ENCODE data around the gene RPP30.
A peak's percentile ranks its signal among the peaks of the same experiment; 100 is the strongest.
"Not testable (repeated sequence)": the region's sequence is repeated elsewhere in the genome, so short reads cannot be mapped to it uniquely, and the experiment has no call there.

The RPP30 gene

GRCh38 chr10:90887555-90887954 lies 15.8 kb downstream of the RPP30 start:
- Mint-ChIP-seq H3K4me1 (ENCODE audit: low read depth in 2 of 2) (peaks cover 2 to 18% of the 10 kb centered on the region in 2 donors), H3K36me3 (ENCODE audit: insufficient read depth) (peaks cover 62% of the 10 kb centered on the region), H3K27me3 (no peaks in the 10 kb centered on the region), H3K9me3 (no peaks in the 10 kb centered on the region), H3K27ac (no peak overlapping the region), H3K4me3 (no peak overlapping the region)
- DNase-seq (no peak), ATAC-seq (replicated peaks) (no peak)

GRCh38 chr10:90888387-90888786 lies 16.6 kb downstream of the RPP30 start:
- ATAC-seq (replicated peaks) (no peak), DNase-seq (no peak)
- Mint-ChIP-seq H3K36me3 (ENCODE audit: insufficient read depth) (peaks cover 69% of the 10 kb centered on the region), H3K9me3 (no peaks in the 10 kb centered on the region), H3K27ac (no peak overlapping the region), H3K4me1 (ENCODE audit: low read depth in 2 of 2) (peaks cover 2 to 18% of the 10 kb centered on the region in 2 donors), H3K4me3 (no peak overlapping the region), H3K27me3 (no peaks in the 10 kb centered on the region)

GRCh38 chr10:90889636-90890035 lies 17.9 kb downstream of the RPP30 start:
- Mint-ChIP-seq H3K4me3 (no peak overlapping the region), H3K27me3 (no peaks in the 10 kb centered on the region), H3K27ac (no peak overlapping the region), H3K36me3 (ENCODE audit: insufficient read depth) (peaks cover 72% of the 10 kb centered on the region), H3K9me3 (no peaks in the 10 kb centered on the region), H3K4me1 (ENCODE audit: low read depth in 2 of 2) (peaks cover 2 to 13% of the 10 kb centered on the region in 2 donors)
- DNase-seq, result no peak
- no peak for ATAC-seq (replicated peaks)

- Mint-ChIP-seq H3K4me3 (no peak overlapping the region), H3K4me1 (ENCODE audit: low read depth in 2 of 2) (peaks cover 2 to 11% of the 10 kb centered on the region in 2 donors), H3K27me3 (no peaks in the 10 kb centered on the region), H3K27ac (peak overlapping the region in 1 of 2 donors; percentile 2), H3K36me3 (ENCODE audit: insufficient read depth) (peaks cover 74% of the 10 kb centered on the region), H3K9me3 (no peaks in the 10 kb centered on the region)
- no peak for DNase-seq
- ATAC-seq (replicated peaks), result no peak
Observed at GRCh38 chr10:90890347-90890746, 18.6 kb downstream of the RPP30 start.

GRCh38 chr10:90893190-90893589 lies 21.4 kb downstream of the RPP30 start:
- H3K27me3 Mint-ChIP-seq, result no peaks in the 10 kb centered on the region
- peaks cover 3 to 14% of the 10 kb centered on the region in 2 donors for H3K4me1 Mint-ChIP-seq (ENCODE audit: low read depth in 2 of 2)
- peaks cover 60% of the 10 kb centered on the region for H3K36me3 Mint-ChIP-seq (ENCODE audit: insufficient read depth)
- no peak overlapping the region for H3K27ac Mint-ChIP-seq
- ATAC-seq (replicated peaks), result no peak
- H3K4me3 Mint-ChIP-seq, result no peak overlapping the region
- DNase-seq, result no peak
- H3K9me3 Mint-ChIP-seq, result no peaks in the 10 kb centered on the region

GRCh38 chr10:90896916-90897315 lies 25.1 kb downstream of the RPP30 start:
- not testable (repeated sequence) for H3K4me3 Mint-ChIP-seq; H3K4me1 Mint-ChIP-seq (ENCODE audit: low read depth in 2 of 2); DNase-seq; ATAC-seq (replicated peaks); H3K9me3 Mint-ChIP-seq; H3K27me3 Mint-ChIP-seq
- Mint-ChIP-seq H3K27ac (peak overlapping the region; percentile 77 to 82), H3K36me3 (ENCODE audit: insufficient read depth) (peaks cover 53% of the 10 kb centered on the region)

GRCh38 chr10:90905925-90906324 lies 34.2 kb downstream of the RPP30 start:
- H3K36me3 Mint-ChIP-seq (ENCODE audit: insufficient read depth), result peaks cover 26% of the 10 kb centered on the region
- DNase-seq (no peak), ATAC-seq (replicated peaks) (no peak)
- no peak overlapping the region for H3K4me3 Mint-ChIP-seq
- peak overlapping the region in 1 of 2 donors; percentile 32 for H3K27ac Mint-ChIP-seq
- H3K9me3 Mint-ChIP-seq, result no peaks in the 10 kb centered on the region
- H3K4me1 Mint-ChIP-seq (ENCODE audit: low read depth in 2 of 2), result no peaks in the 10 kb centered on the region
- no peaks in the 10 kb centered on the region for H3K27me3 Mint-ChIP-seq

GRCh38 chr10:90906596-90906995 lies 34.8 kb downstream of the RPP30 start:
- Mint-ChIP-seq H3K9me3 (no peaks in the 10 kb centered on the region), H3K27me3 (no peaks in the 10 kb centered on the region), H3K4me1 (ENCODE audit: low read depth in 2 of 2) (peaks cover 0 to under 1% of the 10 kb centered on the region in 2 donors), H3K36me3 (ENCODE audit: insufficient read depth) (peaks cover 19% of the 10 kb centered on the region), H3K4me3 (no peak overlapping the region), H3K27ac (no peak overlapping the region)
- DNase-seq (no peak), ATAC-seq (replicated peaks) (no peak)

GRCh38 chr10:90911133-90912051 lies 39.6 kb downstream of the RPP30 start:
- H3K27ac Mint-ChIP-seq, result peak overlapping the region in 1 of 2 donors; percentile 32
- peaks cover 7 to 11% of the 10 kb centered on the region in 2 donors for H3K27me3 Mint-ChIP-seq
- H3K4me3 Mint-ChIP-seq, result no peak overlapping the region
- no peaks in the 10 kb centered on the region for H3K36me3 Mint-ChIP-seq (ENCODE audit: insufficient read depth)
- H3K4me1 Mint-ChIP-seq (ENCODE audit: low read depth in 2 of 2), result peaks cover 0 to 5% of the 10 kb centered on the region in 2 donors
- H3K9me3 Mint-ChIP-seq, result no peaks in the 10 kb centered on the region
- ATAC-seq (replicated peaks) (peak; percentile 76), DNase-seq (peak; percentile 44 to 61 (median 49))

- ATAC-seq (replicated peaks), result no peak
- Mint-ChIP-seq H3K9me3 (no peaks in the 10 kb centered on the region), H3K27ac (no peak overlapping the region), H3K4me1 (ENCODE audit: low read depth in 2 of 2) (peaks cover 0 to 5% of the 10 kb centered on the region in 2 donors), H3K36me3 (ENCODE audit: insufficient read depth) (no peaks in the 10 kb centered on the region), H3K27me3 (peaks cover 13 to 19% of the 10 kb centered on the region in 2 donors), H3K4me3 (no peak overlapping the region)
- DNase-seq, result no peak
Observed at GRCh38 chr10:90912174-90912573, 40.4 kb downstream of the RPP30 start.

- no peak for ATAC-seq (replicated peaks)
- DNase-seq, result no peak
- peaks cover 0 to 5% of the 10 kb centered on the region in 2 donors for H3K4me1 Mint-ChIP-seq (ENCODE audit: low read depth in 2 of 2)
- no peaks in the 10 kb centered on the region for H3K36me3 Mint-ChIP-seq (ENCODE audit: insufficient read depth)
- H3K9me3 Mint-ChIP-seq, result no peaks in the 10 kb centered on the region
- peaks cover 13 to 27% of the 10 kb centered on the region in 2 donors for H3K27me3 Mint-ChIP-seq
- H3K4me3 Mint-ChIP-seq, result no peak overlapping the region
- H3K27ac Mint-ChIP-seq, result no peak overlapping the region
Observed at GRCh38 chr10:90912854-90913479, 41.2 kb downstream of the RPP30 start.

GRCh38 chr10:90913774-90914420 lies 42.1 kb downstream of the RPP30 start:
- Mint-ChIP-seq H3K36me3 (ENCODE audit: insufficient read depth) (no peaks in the 10 kb centered on the region), H3K27me3 (peaks cover 13 to 28% of the 10 kb centered on the region in 2 donors), H3K4me3 (no peak overlapping the region), H3K4me1 (ENCODE audit: low read depth in 2 of 2) (peaks cover 0 to 5% of the 10 kb centered on the region in 2 donors), H3K9me3 (no peaks in the 10 kb centered on the region), H3K27ac (no peak overlapping the region)
- no peak for ATAC-seq (replicated peaks)
- DNase-seq, result no peak

GRCh38 chr10:90914992-90915765 lies 43.4 kb downstream of the RPP30 start:
- H3K27me3 Mint-ChIP-seq, result peaks cover 15 to 34% of the 10 kb centered on the region in 2 donors
- DNase-seq (no peak), ATAC-seq (replicated peaks) (no peak)
- no peaks in the 10 kb centered on the region for H3K9me3 Mint-ChIP-seq
- H3K27ac Mint-ChIP-seq, result no peak overlapping the region
- peaks cover 0 to 5% of the 10 kb centered on the region in 2 donors for H3K4me1 Mint-ChIP-seq (ENCODE audit: low read depth in 2 of 2)
- no peak overlapping the region for H3K4me3 Mint-ChIP-seq
- no peaks in the 10 kb centered on the region for H3K36me3 Mint-ChIP-seq (ENCODE audit: insufficient read depth)
